BE2C (cell line): ENCODE data around the gene HSPA12A.

Experiments used
- DNase-seq: peaks from one replicate; pipeline ENCODE4 v3.0.0-alpha.2; 2020
- H3K27me3 ChIP-seq: fragments of 250-450 bp; sonication (Bioruptor Pico); 2 replicates; pipeline ENCODE4 v1.5.1; 2020; ENCODE audit warnings: mild to moderate bottlenecking
- H3K36me3 ChIP-seq: fragments of 250-450 bp; sonication (Bioruptor Pico); 2 replicates; pipeline ENCODE4 v1.5.1; 2020; ENCODE audit warnings: mild to moderate bottlenecking
- H3K4me1 ChIP-seq: fragments of 250-450 bp; sonication (Bioruptor Pico); 2 replicates; pipeline ENCODE4 v1.5.1; 2020
- H3K4me3 ChIP-seq: 2 replicates; pipeline ENCODE4 v1.5.1; 2011; ENCODE audit warnings: low read depth, low read length
- H3K9me3 ChIP-seq: fragments of 250-450 bp; sonication (Bioruptor Pico); 2 replicates; pipeline ENCODE4 v1.5.1; 2020
- CTCF ChIP-seq: IDR thresholded peaks from 2 replicates; pipeline ENCODE4 v1.5.1; 2012; ENCODE audit warnings: mild to moderate bottlenecking, low read depth, low read length

The HSPA12A gene

GRCh38 chr10:116690356-116691322 is 51.7 kb downstream of the HSPA12A start:
- H3K36me3 ChIP-seq, result no peaks in the 10 kb centered on the region
- no peak overlapping the region for H3K4me3 ChIP-seq
- DNase-seq, result no peak
- no peak for TF ChIP-seq CTCF
- no peaks in the 10 kb centered on the region for H3K9me3 ChIP-seq
- no peaks in the 10 kb centered on the region for H3K27me3 ChIP-seq
- H3K4me1 ChIP-seq, result no peaks in the 10 kb centered on the region

- no peak for DNase-seq
- Histone ChIP-seq H3K9me3 (no peaks in the 10 kb centered on the region), H3K4me1 (no peaks in the 10 kb centered on the region), H3K27me3 (no peaks in the 10 kb centered on the region), H3K36me3 (no peaks in the 10 kb centered on the region), H3K4me3 (no peak overlapping the region)
- TF ChIP-seq CTCF, result no peak
Measured at GRCh38 chr10:116689744-116690143, 52.6 kb downstream of the HSPA12A start.

GRCh38 chr10:116688741-116689495 is 53.4 kb downstream of the HSPA12A start:
- Histone ChIP-seq H3K9me3 (no peaks in the 10 kb centered on the region), H3K4me3 (no peak overlapping the region), H3K36me3 (no peaks in the 10 kb centered on the region), H3K4me1 (no peaks in the 10 kb centered on the region), H3K27me3 (no peaks in the 10 kb centered on the region)
- TF ChIP-seq CTCF, result no peak
- DNase-seq, result no peak

- Histone ChIP-seq H3K36me3 (no peaks in the 10 kb centered on the region), H3K9me3 (no peaks in the 10 kb centered on the region), H3K4me1 (no peaks in the 10 kb centered on the region), H3K27me3 (no peaks in the 10 kb centered on the region), H3K4me3 (no peak overlapping the region)
- DNase-seq, result no peak
- no peak for TF ChIP-seq CTCF
Measured at GRCh38 chr10:116688241-116688711, 54.1 kb downstream of the HSPA12A start.

GRCh38 chr10:116687633-116688032 is 54.7 kb downstream of the HSPA12A start:
- H3K9me3 ChIP-seq, result no peaks in the 10 kb centered on the region
- DNase-seq, result no peak
- H3K27me3 ChIP-seq, result no peaks in the 10 kb centered on the region
- no peaks in the 10 kb centered on the region for H3K36me3 ChIP-seq
- H3K4me3 ChIP-seq, result no peak overlapping the region
- H3K4me1 ChIP-seq, result no peaks in the 10 kb centered on the region
- TF ChIP-seq CTCF, result no peak
